Measurements from ENCODE around the gene CTXN1.
"Not testable (repeated sequence)": the region's sequence is repeated elsewhere in the genome, so short reads cannot be mapped to it uniquely, and the experiment has no call there.

CTXN1 gene

GRCh38 chr19:7924651-7925170 lies 1.2 kb downstream of the CTXN1 start:
- DNase-seq: no peak

DNA sequence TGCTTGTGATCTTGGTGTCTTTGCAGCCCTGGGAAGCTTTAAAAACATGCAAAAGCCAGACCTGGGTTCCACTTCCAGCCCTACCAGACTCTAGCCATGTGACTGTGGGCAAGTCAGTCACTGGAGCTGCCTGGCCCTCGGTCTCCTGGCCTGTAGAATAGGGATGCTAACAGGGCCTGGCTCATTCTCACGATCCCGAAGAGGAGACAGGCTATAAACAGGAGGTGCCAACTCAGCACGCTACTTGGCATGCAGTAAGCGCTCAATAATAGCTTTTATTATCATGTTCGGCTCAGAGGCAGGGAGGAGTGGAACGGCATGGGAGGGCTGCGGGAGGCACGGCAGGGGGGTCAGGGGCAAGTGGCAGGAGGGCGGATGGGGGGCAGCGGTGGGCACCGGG lies 1.7 kb downstream of the CTXN1 start:
- DNase-seq: no peak

DNA sequence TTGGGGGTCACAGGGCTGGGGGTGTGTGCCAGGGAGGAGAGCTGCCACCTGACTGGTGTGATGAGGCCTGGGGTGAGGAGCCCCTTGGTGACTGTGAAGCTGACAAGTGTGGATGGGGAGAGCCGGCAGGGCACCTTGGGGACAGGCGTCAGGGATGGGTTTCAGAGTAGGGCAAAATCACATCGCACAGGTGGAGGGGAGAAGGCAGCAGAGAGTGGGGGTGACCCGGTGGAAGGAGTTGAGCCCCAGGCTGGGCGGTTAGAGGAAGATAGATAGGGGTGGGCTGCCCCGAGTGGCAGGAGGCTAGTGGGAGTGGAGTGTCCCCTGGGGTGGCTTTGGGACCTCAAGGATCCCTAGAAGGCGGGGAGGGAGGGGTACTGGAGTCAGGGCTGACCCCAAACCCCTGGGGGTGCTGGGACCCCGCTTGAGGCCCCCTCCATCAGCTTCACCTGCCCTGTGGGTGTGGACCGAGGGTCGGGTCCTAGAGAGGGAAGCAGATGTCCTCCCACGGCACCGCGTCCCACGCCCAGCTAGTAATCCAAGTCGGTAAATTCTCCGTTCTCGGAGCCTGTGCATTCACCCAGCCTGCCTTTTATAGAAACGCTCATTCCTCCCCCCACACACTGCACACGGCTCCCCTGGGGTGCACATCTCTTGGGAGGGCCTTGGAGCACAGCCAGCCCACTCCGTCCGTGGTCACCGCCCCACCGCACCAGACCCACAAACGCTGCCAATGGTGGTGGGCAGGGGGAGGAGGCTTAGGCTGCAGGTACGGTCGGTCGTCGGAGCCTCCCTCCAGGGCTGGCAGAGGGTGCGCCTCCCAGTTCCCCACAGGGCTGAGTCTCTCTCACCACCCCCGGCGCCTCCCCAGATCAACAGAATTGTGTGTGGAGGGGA lies 2.4 kb downstream of the CTXN1 start:
- DNase-seq: no peak

DNA sequence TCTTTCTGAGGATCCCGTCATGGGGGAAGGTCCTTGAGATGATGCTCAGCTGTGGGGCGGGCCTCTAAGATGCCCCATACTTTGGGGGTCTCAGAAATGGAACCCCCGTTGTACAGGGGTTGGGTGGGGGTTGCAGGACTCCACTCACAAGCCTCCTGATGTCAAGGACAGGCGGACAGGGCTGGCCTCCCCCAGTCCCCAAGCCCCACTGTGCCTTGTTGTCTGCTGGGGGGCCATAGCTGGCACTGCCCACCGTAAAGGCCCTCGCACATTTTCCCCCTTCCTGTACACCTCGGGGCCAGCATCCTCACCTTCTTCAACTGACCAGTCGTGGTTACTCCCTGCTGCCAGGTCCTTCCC lies 3.1 kb downstream of the CTXN1 start:
- no peak for DNase-seq

DNA sequence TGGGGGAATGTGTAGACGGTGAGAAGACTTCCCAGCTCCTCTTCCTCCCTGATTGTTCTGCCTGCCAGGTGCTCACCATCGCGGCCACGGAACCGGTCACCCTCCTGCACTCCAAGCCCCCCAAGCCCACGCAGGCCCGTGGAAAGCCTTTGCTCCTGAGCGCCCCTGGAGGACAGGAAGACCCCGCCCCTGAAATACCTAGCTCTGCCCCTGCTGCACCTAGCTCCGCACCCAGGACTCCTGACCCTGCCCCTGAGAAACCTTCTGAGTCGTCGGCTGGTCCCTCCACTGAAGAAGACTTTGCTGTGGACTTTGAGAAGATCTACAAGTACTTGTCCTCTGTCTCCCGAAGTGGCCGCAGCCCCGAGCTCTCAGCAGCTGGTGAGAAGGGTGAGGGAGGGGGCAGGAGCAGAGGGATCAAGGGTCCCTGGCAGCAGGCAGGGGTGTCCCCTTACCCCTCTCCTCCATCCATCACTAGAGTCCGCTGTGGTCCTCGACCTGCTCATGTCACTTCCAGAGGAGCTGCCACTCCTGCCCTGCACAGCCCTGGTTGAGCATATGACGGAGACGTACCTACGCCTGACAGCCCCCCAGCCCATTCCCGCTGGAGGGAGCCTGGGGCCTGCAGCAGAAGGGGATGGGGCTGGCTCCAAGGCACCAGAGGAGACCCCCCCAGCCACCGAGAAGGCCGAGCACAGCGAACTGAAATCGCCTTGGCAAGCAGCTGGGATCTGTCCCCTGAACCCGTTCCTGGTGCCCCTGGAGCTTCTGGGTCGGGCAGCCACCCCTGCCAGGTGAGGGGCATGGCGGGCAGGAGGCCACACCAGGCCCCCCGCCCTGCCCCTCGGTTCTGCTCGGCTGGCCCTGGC lies 3.7 kb downstream of the CTXN1 start:
- DNase-seq: no peak

DNA sequence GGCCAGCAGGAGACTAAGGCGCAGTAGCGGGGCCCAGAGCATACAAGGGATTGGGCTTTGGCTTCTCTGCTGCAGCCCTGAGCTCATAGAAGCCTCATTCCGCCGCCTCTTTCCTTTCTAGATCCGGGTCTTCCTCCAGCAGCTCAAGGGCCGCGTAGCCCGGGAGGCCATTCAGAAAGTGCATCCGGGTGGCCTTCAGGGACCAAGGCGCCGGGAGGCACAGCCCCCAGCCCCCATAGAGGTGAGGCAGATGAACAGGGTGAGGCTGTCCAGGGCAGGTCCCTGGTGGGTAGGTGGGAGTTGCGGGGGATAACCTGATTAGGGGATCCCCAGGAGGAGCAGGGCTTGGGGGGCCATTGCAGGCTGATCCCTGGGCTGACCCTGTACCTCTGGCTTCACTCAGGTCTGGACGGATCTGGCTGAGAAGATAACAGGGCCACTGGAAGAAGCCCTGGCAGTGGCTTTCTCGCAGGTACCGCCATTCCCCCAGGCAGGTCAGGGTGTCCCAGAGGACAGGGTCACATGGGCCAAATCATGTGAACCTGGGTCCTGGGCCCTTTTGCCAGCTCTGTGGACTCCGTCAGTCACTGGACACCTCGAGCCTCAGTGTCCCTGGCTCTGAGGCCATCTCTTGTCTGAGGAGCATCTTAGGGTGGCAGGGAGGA lies 4.5 kb downstream of the CTXN1 start:
- no peak for DNase-seq

- DNase-seq: peak; percentile 87 to 97
These were observed 5.2 kb downstream of the CTXN1 start for GRCh38 chr19:7920519-7921301.

DNA sequence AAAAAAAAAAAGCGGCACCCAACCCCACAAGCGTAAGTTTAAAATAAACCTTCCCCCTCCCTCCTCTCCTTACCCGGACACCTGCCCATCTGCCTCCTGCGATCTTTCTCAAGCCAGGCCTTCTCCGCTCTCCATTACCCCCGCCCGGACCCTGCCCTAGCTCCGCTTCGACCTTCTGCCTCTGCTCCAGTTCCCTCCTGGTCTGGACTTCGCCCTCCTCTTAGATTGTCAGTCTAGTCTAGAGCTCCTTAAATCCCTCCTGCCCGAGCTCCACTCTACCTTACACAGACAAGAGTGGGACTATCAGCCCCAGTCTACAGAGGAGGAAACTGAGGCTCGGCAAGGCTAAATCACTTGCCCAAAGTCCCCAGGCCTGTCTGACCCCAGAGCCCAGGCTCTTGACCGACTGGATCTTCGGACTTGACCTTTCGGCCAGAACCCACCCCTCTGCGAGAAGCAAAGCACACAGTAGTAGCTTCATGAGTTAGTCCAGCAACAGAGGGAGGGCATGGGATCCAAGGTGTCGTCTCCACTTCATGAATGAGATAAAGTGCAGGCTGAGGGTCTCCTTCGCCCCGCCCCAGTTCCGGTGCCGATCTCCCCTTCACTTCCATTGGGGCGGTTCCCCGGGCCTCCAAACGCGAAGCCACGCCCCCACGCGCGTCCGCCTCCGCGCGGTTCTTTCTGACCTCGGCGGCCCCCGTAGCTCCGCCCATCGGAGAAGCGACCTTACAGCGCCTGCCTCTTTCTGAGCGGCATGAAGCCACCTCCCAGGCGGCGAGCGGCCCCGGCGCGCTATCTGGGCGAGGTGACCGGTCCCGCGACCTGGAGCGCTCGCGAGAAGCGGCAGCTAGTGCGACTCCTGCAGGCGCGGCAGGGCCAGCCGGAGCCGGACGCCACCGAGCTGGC lies 6.1 kb downstream of the CTXN1 start, which contains the start of gene SNAPC2:
Gene SNAPC2 (plus strand): TSS at position 729 of the 909 bp plus-strand sequence. CDS start 29 bp downstream, at position 758.
- DNase-seq: peak; percentile 86 to 90

GRCh38 chr19:7918615-7919421 lies 7.1 kb downstream of the CTXN1 start:
- DNase-seq: no peak

DNA sequence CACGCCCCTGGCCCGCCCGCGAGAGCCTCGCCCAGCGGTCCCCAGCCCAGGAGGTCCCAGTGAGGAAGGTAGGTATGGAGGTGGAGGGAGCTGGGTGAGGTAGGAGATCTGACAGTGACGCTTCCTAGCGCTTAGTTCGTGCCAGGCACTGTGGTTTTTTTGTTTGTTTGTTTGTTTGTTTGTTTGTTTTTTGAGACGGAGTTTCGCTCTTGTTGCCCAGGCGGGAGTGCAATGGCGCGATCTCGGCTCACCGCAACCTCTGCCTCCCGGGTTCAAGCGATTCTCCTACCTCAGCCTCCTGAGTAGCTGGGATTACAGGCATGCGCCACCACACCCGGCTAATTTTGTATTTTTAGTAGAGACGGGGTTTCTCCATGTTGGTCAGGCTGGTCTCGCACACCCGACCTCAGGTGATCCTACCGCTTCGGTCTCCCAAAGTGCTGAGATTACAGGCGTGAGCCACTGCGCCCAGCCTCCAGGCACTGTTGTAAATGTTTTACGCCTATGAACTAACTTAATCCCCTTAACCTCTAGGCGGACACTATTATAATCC lies 7.8 kb downstream of the CTXN1 start:
- not testable (repeated sequence) for DNase-seq

GRCh38 chr19:7917267-7918061 lies 8.5 kb downstream of the CTXN1 start:
- DNase-seq: peak in 1 of 2 experiments; percentile 34

GRCh38 chr19:7916955-7917266 lies 9.0 kb downstream of the CTXN1 start:
- no peak for DNase-seq

DNA sequence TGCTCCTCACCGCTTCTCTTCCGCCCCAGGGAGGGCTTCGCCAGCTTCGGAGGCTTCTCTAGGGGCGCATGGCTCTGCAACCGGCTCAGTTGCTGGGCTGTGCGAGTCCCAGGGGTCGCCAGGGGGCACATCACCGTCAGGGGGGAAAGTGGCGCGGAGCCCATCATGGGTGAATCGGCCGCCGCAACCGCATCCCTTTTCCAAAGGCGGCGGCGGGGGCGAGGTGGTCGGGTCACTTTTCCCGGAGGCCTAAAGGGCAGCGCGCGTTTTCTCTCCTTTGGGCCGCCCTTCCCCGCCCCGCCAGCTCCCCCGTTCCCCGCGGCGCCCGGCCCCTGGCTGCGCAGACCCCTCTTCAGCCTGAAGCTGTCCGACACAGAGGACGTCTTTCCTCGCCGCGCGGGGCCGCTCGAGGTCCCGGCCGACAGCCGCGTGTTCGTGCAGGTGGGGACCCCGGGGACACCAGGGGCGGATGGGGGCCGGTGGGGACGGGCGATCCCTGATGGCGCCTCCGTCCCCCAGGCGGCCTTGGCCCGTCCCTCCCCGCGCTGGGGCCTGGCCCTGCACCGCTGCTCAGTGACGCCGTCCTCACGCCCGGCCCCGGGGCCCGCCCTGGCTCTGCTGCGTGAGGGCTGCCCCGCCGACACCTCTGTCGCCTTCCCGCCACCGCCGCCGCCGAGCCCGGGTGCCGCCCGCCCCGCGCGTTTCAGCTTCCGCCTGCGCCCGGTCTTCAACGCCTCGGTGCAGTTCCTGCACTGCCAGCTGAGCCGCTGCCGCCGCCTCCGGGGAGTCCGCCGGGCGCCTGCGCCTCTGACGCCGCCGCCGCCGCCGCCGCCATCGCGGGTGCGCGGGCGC lies 9.6 kb downstream of the CTXN1 start:
- peak in 1 of 2 experiments; percentile 23 for DNase-seq

- DNase-seq: no peak
These were observed 10.5 kb downstream of the CTXN1 start for GRCh38 chr19:7915250-7916102.

GRCh38 chr19:7914598-7915045 lies 11.3 kb downstream of the CTXN1 start, which contains the start of gene TGFBR3L:
TGFBR3L (plus strand) TSS chr19:7914830.
- no peak for DNase-seq

GRCh38 chr19:7914099-7914498 lies 11.8 kb downstream of the CTXN1 start:
- no peak for DNase-seq

DNA sequence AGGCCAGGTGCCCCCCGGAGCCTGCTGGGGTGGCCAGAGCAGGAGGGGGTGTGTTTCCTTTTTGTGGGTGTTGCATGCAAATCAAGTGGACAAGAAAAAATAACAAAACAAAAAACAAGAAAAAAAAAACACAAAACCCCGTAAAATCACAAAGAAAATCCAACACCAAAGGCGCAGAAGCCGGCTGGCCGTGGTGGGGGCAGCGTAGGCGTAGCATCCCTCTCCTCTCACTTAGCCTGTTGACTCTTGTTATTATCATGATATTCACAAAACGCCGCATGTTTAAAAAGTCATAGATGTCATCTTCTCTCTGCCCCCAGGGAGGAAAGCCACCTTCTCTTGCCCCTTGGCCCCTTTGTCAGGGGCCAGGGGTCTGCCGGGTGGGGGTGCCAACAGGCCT lies 12.3 kb downstream of the CTXN1 start:
- DNase-seq: no peak
